Adrenal gland (tissue), 5 donors: Measurements from ENCODE around the gene QRICH2.

Source experiments
- POLR2A ChIP-seq, 2 donors: fragments of 450-650 bp; IDR thresholded peaks; one replicate each; pipeline ENCODE4 v1.6.1; 2017; ENCODE audit warnings: antibody characterized with exemption in 2 of 2, mild to moderate bottlenecking in 2 of 2, moderate library complexity in 1 of 2
- TF ChIP-seq, protein P1 (sequence below), 6 experiments: fragments of 450-650 bp in 4 of 6; fragments of 200-600 bp in 2 of 6; sonication (generic) in 1 of 6; IDR thresholded peaks; 1 replicate in 5 of 6; 2 replicates in 1 of 6; pipeline versions ENCODE4 v1.5.1 to v1.8.0; 2016 to 2021; ENCODE audit warnings: antibody characterized with exemption in 6 of 6, mild to moderate bottlenecking in 2 of 6, moderate library complexity in 1 of 6
- donor health status: DM: no; HTN: no; CAD: no.

- TF ChIP-seq, protein P1, sequence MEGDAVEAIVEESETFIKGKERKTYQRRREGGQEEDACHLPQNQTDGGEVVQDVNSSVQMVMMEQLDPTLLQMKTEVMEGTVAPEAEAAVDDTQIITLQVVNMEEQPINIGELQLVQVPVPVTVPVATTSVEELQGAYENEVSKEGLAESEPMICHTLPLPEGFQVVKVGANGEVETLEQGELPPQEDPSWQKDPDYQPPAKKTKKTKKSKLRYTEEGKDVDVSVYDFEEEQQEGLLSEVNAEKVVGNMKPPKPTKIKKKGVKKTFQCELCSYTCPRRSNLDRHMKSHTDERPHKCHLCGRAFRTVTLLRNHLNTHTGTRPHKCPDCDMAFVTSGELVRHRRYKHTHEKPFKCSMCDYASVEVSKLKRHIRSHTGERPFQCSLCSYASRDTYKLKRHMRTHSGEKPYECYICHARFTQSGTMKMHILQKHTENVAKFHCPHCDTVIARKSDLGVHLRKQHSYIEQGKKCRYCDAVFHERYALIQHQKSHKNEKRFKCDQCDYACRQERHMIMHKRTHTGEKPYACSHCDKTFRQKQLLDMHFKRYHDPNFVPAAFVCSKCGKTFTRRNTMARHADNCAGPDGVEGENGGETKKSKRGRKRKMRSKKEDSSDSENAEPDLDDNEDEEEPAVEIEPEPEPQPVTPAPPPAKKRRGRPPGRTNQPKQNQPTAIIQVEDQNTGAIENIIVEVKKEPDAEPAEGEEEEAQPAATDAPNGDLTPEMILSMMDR (IDR thresholded peaks at IDR 0.05) = no peak
- TF ChIP-seq POLR2A (IDR thresholded peaks at IDR 0.05) = no peak
Measured at GRCh38 chr17:76246080-76247066, 61.7 kb downstream of the QRICH2 start.
